ENCODE measurements around the gene ASB10. TPM values are rescaled to one million over a fixed set of nuclear protein-coding genes. Genes with fewer than 3 reads are reported as not detected.

The ASB10 gene
- total and polyA plus RNA-seq, 2 experiments from 2014 or later, result not detected

DNA sequence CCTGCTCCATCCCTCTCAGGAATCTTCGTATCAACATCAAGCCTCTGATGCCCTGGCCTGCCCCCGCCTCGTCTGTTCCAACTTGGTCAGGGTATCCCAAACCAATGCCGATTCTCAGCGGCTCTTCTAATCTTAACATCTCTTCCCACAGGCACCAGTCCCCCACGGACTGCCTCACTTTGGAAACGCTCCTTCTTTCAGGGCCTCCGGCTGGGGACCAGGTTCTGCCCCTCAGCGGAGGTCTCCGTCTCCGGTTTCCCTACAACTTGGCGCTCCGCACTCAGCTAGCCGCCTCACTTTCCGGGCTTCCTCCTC is 39.5 kb upstream of the ASB10 start:
- peaks cover 9% of the 10 kb centered on the region for H3F3A ChIP-seq (replicated peaks; ENCODE audit: low read depth)
- no peak for TF ChIP-seq CREB1 (CRISPR knock-in tag; IDR thresholded peaks at IDR 0.05; ENCODE audit: low read depth)
- TF ChIP-seq ZNF114 (CRISPR knock-in tag; IDR thresholded peaks at IDR 0.05), result no peak
- no peak for TF ChIP-seq NANOG (IDR thresholded peaks at IDR 0.05; ENCODE audit: borderline replicate concordance)
- TF ChIP-seq, protein P1, sequence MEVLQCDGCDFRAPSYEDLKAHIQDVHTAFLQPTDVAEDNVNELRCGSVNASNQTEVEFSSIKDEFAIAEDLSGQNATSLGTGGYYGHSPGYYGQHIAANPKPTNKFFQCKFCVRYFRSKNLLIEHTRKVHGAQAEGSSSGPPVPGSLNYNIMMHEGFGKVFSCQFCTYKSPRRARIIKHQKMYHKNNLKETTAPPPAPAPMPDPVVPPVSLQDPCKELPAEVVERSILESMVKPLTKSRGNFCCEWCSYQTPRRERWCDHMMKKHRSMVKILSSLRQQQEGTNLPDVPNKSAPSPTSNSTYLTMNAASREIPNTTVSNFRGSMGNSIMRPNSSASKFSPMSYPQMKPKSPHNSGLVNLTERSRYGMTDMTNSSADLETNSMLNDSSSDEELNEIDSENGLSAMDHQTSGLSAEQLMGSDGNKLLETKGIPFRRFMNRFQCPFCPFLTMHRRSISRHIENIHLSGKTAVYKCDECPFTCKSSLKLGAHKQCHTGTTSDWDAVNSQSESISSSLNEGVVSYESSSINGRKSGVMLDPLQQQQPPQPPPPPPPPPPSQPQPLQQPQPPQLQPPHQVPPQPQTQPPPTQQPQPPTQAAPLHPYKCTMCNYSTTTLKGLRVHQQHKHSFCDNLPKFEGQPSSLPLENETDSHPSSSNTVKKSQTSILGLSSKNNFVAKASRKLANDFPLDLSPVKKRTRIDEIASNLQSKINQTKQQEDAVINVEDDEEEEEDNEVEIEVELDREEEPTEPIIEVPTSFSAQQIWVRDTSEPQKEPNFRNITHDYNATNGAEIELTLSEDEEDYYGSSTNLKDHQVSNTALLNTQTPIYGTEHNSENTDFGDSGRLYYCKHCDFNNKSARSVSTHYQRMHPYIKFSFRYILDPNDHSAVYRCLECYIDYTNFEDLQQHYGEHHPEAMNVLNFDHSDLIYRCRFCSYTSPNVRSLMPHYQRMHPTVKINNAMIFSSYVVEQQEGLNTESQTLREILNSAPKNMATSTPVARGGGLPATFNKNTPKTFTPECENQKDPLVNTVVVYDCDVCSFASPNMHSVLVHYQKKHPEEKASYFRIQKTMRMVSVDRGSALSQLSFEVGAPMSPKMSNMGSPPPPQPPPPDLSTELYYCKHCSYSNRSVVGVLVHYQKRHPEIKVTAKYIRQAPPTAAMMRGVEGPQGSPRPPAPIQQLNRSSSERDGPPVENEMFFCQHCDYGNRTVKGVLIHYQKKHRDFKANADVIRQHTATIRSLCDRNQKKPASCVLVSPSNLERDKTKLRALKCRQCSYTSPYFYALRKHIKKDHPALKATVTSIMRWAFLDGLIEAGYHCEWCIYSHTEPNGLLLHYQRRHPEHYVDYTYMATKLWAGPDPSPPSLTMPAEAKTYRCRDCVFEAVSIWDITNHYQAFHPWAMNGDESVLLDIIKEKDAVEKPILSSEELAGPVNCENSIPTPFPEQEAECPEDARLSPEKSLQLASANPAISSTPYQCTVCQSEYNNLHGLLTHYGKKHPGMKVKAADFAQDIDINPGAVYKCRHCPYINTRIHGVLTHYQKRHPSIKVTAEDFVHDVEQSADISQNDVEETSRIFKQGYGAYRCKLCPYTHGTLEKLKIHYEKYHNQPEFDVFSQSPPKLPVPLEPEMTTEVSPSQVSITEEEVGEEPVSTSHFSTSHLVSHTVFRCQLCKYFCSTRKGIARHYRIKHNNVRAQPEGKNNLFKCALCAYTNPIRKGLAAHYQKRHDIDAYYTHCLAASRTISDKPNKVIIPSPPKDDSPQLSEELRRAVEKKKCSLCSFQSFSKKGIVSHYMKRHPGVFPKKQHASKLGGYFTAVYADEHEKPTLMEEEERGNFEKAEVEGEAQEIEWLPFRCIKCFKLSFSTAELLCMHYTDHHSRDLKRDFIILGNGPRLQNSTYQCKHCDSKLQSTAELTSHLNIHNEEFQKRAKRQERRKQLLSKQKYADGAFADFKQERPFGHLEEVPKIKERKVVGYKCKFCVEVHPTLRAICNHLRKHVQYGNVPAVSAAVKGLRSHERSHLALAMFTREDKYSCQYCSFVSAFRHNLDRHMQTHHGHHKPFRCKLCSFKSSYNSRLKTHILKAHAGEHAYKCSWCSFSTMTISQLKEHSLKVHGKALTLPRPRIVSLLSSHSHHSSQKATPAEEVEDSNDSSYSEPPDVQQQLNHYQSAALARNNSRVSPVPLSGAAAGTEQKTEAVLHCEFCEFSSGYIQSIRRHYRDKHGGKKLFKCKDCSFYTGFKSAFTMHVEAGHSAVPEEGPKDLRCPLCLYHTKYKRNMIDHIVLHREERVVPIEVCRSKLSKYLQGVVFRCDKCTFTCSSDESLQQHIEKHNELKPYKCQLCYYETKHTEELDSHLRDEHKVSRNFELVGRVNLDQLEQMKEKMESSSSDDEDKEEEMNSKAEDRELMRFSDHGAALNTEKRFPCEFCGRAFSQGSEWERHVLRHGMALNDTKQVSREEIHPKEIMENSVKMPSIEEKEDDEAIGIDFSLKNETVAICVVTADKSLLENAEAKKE (CRISPR knock-in tag; IDR thresholded peaks at IDR 0.05), result no peak
- no peak for TF ChIP-seq STAT1 (IDR thresholded peaks at IDR 0.05; ENCODE audit: unreplicated experiment)
- no peak for TF ChIP-seq EZH2 (IDR thresholded peaks at IDR 0.05; ENCODE audit: low read depth, unreplicated experiment)
- no peak for TF ChIP-seq JUNB (IDR thresholded peaks at IDR 0.05; ENCODE audit: unreplicated experiment)
- TF ChIP-seq, protein P2, sequence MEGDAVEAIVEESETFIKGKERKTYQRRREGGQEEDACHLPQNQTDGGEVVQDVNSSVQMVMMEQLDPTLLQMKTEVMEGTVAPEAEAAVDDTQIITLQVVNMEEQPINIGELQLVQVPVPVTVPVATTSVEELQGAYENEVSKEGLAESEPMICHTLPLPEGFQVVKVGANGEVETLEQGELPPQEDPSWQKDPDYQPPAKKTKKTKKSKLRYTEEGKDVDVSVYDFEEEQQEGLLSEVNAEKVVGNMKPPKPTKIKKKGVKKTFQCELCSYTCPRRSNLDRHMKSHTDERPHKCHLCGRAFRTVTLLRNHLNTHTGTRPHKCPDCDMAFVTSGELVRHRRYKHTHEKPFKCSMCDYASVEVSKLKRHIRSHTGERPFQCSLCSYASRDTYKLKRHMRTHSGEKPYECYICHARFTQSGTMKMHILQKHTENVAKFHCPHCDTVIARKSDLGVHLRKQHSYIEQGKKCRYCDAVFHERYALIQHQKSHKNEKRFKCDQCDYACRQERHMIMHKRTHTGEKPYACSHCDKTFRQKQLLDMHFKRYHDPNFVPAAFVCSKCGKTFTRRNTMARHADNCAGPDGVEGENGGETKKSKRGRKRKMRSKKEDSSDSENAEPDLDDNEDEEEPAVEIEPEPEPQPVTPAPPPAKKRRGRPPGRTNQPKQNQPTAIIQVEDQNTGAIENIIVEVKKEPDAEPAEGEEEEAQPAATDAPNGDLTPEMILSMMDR (conservative IDR thresholded peaks at IDR 0.05; ENCODE audit: low read depth in 2 of 2), result no peak
- H3K27ac ChIP-seq (ENCODE audit: low read depth), result no peak overlapping the region
- no peak for ATAC-seq
- peak overlapping the region; percentile 98 for H3K4me3 Mint-ChIP-seq
- H2AFZ ChIP-seq, result 0 out of 2 replicates have a peak overlapping the region, but pooled peaks have one; percentile 44
- H3K27me3 Mint-ChIP-seq (ENCODE audit: insufficient read depth, low read depth, poor library complexity), result peaks cover 11% of the 10 kb centered on the region
- peak overlapping the region; percentile 91 for H3K4me2 ChIP-seq
- peaks cover 17% of the 10 kb centered on the region for H3K79me2 ChIP-seq (replicated peaks; ENCODE audit: insufficient read depth)
- H3K4me3 ChIP-seq, result peak overlapping the region; percentile 95
- H3K27ac Mint-ChIP-seq, result peak overlapping the region; percentile 84
- DNase-seq (ENCODE audit: low spot score), result no peak
- peaks cover 51% of the 10 kb centered on the region for H3K36me3 Mint-ChIP-seq (ENCODE audit: low read depth)
- no peaks in the 10 kb centered on the region for H3K9me3 Mint-ChIP-seq
- H3K4me1 Mint-ChIP-seq, result peaks cover 24% of the 10 kb centered on the region
- H3K36me3 ChIP-seq (ENCODE audit: insufficient read depth), result peaks cover 21% of the 10 kb centered on the region
- H3K27me3 ChIP-seq (ENCODE audit: insufficient read depth), result no peaks in the 10 kb centered on the region
- H3K9me2 ChIP-seq (ENCODE audit: insufficient read depth), result no peaks in the 10 kb centered on the region
- H4K20me1 ChIP-seq (replicated peaks; ENCODE audit: insufficient read depth), result peaks cover 14% of the 10 kb centered on the region; the same call in 1 of the 2 replicates
- H3K4me1 ChIP-seq (ENCODE audit: insufficient read depth), result peaks cover 13% of the 10 kb centered on the region
